ENCODE measurements around the gene STX12. TPM values are rescaled to one million over a fixed set of nuclear protein-coding genes. Genes with fewer than 3 reads are reported as not detected.
"Not testable (repeated sequence)": the region's sequence is repeated elsewhere in the genome, so short reads cannot be mapped to it uniquely, and the experiment has no call there.

Gene STX12
- total RNA-seq, 6 donors from 2014 or later: 47.1 to 107 (median 88.2) TPM

DNA sequence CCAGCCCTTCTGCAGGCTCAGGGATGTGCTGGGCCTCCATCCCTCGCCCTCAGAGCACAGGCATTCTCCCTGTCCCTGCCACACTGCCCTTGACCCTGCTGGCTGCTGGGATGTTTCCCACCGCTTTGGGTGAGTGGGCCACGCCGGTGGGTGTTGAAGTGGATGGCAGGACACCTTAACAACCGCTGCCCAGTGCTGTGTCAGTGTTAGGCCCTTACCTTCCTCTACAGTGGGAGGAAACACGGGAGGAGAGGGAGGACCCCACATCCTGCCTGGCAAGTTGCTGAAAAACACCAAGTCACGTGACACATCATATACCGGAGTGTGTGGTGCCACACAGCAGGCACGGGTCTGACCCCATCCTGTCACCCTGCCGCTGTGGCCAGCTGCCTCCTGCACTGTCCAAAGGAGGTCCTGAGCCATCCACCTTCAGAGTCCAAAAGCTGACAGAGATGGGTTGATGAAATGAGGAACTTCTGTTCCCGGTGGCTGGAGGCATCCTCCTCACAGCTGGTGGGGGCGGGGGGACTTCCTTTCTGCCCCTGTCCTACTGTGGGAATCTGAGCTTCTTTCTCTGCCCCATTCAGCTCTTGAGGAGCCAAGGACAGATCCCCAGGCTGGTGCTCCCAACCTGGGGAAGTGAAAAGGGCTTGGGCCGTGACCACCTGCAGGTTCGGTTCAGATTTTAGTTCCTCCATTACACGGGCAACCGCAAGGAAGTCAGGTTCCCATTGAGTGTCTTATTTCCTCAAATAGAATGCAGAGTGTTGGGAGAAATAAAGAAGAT lies 96.1 kb downstream of the STX12 start:
- Histone ChIP-seq H3K9me3 (no peaks in the 10 kb centered on the region), H3K27me3 (no peaks in the 10 kb centered on the region), H3K36me3 (no peaks in the 10 kb centered on the region), H3K4me1 (peaks cover 17 to 36% (median 21%) of the 10 kb centered on the region in 4 donors), H3K4me3 (peak overlapping the region in 2 of 4 donors; percentile 7 to 8), H3K27ac (peak overlapping the region; percentile 44 to 87 (median 81))
- peak; percentile 46 to 61 for DNase-seq
- peak; percentile 18 to 42 for ATAC-seq (ENCODE audit: low FRiP score in 2 of 2)
- 34 to 40% methylated on average over 4 to 16 of the region's 16 CpGs for whole genome bisulfite sequencing, 2 donors
- TF ChIP-seq, protein P1, sequence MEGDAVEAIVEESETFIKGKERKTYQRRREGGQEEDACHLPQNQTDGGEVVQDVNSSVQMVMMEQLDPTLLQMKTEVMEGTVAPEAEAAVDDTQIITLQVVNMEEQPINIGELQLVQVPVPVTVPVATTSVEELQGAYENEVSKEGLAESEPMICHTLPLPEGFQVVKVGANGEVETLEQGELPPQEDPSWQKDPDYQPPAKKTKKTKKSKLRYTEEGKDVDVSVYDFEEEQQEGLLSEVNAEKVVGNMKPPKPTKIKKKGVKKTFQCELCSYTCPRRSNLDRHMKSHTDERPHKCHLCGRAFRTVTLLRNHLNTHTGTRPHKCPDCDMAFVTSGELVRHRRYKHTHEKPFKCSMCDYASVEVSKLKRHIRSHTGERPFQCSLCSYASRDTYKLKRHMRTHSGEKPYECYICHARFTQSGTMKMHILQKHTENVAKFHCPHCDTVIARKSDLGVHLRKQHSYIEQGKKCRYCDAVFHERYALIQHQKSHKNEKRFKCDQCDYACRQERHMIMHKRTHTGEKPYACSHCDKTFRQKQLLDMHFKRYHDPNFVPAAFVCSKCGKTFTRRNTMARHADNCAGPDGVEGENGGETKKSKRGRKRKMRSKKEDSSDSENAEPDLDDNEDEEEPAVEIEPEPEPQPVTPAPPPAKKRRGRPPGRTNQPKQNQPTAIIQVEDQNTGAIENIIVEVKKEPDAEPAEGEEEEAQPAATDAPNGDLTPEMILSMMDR (IDR thresholded peaks at IDR 0.05): no peak
- TF ChIP-seq POLR2AphosphoS5 (IDR thresholded peaks at IDR 0.05) (peak in 1 of 2 donors; percentile 11), POLR2A (IDR thresholded peaks at IDR 0.05) (peak in 1 of 4 donors; percentile 30)

DNA sequence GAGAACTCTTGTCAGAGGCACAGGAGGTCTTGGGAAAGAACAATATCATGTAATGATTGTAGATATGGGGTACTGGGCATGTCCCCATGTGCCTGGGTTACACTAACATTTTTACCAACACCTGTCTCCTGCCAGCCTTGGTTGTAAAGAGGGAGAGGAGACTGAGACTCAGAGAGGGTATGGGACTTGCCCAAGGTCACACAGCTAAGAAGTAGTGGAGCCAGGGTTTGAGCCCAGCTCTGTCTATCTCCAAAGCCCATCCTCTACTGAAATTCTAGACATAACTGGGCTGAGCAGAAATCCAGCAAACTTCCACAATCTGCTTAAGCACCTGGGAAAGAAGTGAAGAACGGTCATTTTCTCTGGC lies 96.7 kb downstream of the STX12 start:
- Histone ChIP-seq H3K9me3 (no peaks in the 10 kb centered on the region), H3K27me3 (no peaks in the 10 kb centered on the region), H3K27ac (peak overlapping the region; percentile 44 to 87 (median 81)), H3K4me1 (peaks cover 17 to 32% (median 20%) of the 10 kb centered on the region in 4 donors), H3K36me3 (no peaks in the 10 kb centered on the region), H3K4me3 (peak overlapping the region in 2 of 4 donors; percentile 7 to 8)
- 80 to 83% methylated on average over 1 of the region's 1 CpG for WGBS, 2 donors
- TF ChIP-seq POLR2AphosphoS5 (IDR thresholded peaks at IDR 0.05) (no peak), POLR2A (IDR thresholded peaks at IDR 0.05) (no peak), EP300 (IDR thresholded peaks at IDR 0.05) (no peak)
- TF ChIP-seq, protein P1 (IDR thresholded peaks at IDR 0.05): no peak
- no peak for DNase-seq
- no peak for ATAC-seq (ENCODE audit: low FRiP score in 2 of 2)

DNA sequence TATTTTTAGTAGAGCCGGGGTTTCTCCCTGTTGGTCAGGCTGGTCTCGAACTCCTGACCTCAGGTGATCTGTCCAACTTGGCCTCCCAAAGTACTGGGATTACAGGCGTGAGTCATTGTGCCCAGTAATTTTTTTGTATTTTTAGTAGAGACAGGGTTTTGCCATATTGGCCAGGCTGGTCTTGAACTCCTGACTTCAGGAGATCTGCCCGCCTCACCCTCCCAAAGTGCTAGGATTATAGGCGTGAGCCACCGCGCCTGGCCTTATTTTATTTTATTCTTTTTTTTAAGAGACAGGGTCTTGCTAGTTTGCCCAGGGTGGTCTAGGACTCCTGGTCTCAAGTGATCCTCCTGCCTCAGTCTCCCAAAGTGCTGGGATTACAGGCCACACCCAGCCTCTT lies 98.1 kb downstream of the STX12 start:
- WGBS, 2 donors: 93 to 96% methylated on average over 7 of the region's 7 CpGs
- not testable (repeated sequence) for H3K4me3 ChIP-seq; H3K9me3 ChIP-seq; H3K27me3 ChIP-seq; ATAC-seq (ENCODE audit: low FRiP score in 2 of 2); H3K36me3 ChIP-seq; DNase-seq
- H3K27ac ChIP-seq: peak overlapping the region in 1 of 4 donors; percentile 89
- H3K4me1 ChIP-seq: peaks cover 17 to 34% (median 23%) of the 10 kb centered on the region in 4 donors

DNA sequence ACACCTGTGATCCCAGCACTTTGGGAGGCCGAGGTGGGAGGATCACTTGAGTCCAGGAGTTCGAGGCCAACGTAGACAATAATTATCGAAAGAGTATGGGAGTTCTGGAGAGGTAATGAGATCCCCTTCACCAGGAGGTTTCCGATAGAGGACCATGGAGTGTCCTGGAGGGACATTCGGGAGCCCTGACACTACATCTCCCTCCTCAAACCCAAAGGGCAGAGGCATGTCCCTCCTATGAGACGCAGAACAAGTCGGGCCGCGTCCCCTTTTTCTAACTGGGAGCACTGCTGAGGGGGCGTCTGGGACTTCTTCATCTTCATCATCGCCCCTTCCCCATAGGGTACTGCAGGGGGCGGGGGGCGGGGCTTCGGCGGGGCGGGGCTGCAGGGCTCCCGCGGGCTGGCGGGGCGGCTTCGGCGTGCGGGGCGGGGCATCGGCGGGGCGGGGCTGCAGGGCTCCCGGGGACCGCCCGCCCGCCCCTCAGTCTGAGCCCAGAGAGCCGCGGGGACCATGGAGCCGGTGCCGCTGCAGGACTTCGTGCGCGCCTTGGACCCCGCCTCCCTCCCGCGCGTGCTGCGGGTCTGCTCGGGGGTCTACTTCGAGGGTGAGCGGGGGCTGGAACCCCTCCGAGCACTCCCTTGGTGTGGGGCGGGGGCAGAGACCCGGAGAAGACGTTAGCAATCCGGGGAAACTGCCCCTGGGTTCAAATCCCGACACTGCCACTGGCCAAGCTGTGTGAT lies 99.2 kb downstream of the STX12 start, which contains the start of gene THEMIS2:
Gene THEMIS2 (plus strand): TSS at position 486 of the 743 bp plus-strand sequence. CDS start 28 bp downstream, at position 514.
- Histone ChIP-seq H3K9me3 (no peaks in the 10 kb centered on the region), H3K27ac (peak within 1 kb of the TSS; percentile 87 to 97 (median 89)), H3K4me1 (peaks cover 21 to 40% (median 27%) of the 10 kb centered on the region in 4 donors), H3K36me3 (peaks cover 0 to 5% (median 2%) of the 10 kb centered on the region in 4 donors), H3K27me3 (no peaks in the 10 kb centered on the region), H3K4me3 (peak within 1 kb of the TSS; percentile 52 to 68 (median 59))
- peak; percentile 79 to 96 for DNase-seq
- 26 to 50% methylated on average over 9 to 16 of the region's 53 CpGs for WGBS, 2 donors
- peak; percentile 67 to 89 for ATAC-seq (ENCODE audit: low FRiP score in 2 of 2)
- TF ChIP-seq POLR2AphosphoS5 (IDR thresholded peaks at IDR 0.05): peak; percentile 77
- TF ChIP-seq EP300 (IDR thresholded peaks at IDR 0.05): no peak
- TF ChIP-seq, protein P1 (IDR thresholded peaks at IDR 0.05): no peak
- peak in 3 of 4 donors; percentile 51 to 94 (median 73) for TF ChIP-seq POLR2A (IDR thresholded peaks at IDR 0.05)
